Gastrocnemius medialis (tissue), 4 donors: ENCODE measurements around the gene VSIG2. TPM values are rescaled to one million over a fixed set of nuclear protein-coding genes. Genes with fewer than 3 reads are reported as not detected.

Source experiments
- ATAC-seq, 2 donors: fragments of 150-250 bp; one replicate each; pipeline ENCODE4 v1.9.1; 2016
- DNase-seq, 2 donors: peaks; one replicate each; pipeline ENCODE4 v3.0.0-alpha.2; 2019
- H3K27ac ChIP-seq, 4 donors: fragments of 200-600 bp; sonication (generic); 1 replicate in 1 of 4; 2 replicates in 3 of 4; pipeline ENCODE4 v1.5.1; 2016 to 2018; ENCODE audit warnings: mild to moderate bottlenecking in 2 of 4, moderate library complexity in 1 of 4
- H3K27me3 ChIP-seq, 3 donors: fragments of 200-600 bp; sonication (generic) in 2 of 3; 1 replicate in 1 of 3; 2 replicates in 2 of 3; pipeline versions ENCODE4 v1.5.1 to v1.6.0; 2016 to 2019; ENCODE audit warnings: mild to moderate bottlenecking in 1 of 3, moderate library complexity in 1 of 3
- H3K36me3 ChIP-seq, 2 donors: fragments of 200-600 bp; sonication (generic) in 1 of 2; one replicate each; pipeline ENCODE4 v1.5.1; 2017 to 2018
- H3K4me1 ChIP-seq, 2 donors: fragments of 200-600 bp; sonication (generic) in 1 of 2; one replicate each; pipeline ENCODE4 v1.5.1; 2016 to 2017; ENCODE audit warnings: mild to moderate bottlenecking in 2 of 2
- H3K4me3 ChIP-seq, 4 donors: fragments of 200-600 bp; sonication (generic) in 3 of 4; 1 replicate in 1 of 4; 2 replicates in 3 of 4; pipeline ENCODE4 v1.5.1; 2016 to 2019; ENCODE audit warnings: mild to moderate bottlenecking in 2 of 4
- H3K9me3 ChIP-seq, 3 donors: fragments of 200-600 bp; sonication (generic) in 2 of 3; 1 replicate in 1 of 3; 2 replicates in 2 of 3; pipeline ENCODE4 v1.5.1; 2016 to 2019
- POLR2A ChIP-seq, 2 donors: fragments of 450-650 bp; IDR thresholded peaks; one replicate each; pipeline ENCODE4 v1.6.1; 2017; ENCODE audit warnings: antibody characterized with exemption in 2 of 2, mild to moderate bottlenecking in 2 of 2, moderate library complexity in 2 of 2
- in situ Hi-C, 4 donors: fragments of 200-750 bp; cut with MboI; loops; one replicate each; pipeline versions ENCODE4 v1.15.0 to v1.8.0; 2017; ENCODE audit warnings: low sequenced_read_pairs in 4 of 4
- intact Hi-C: fragments of 100-400 bp; cut with DNase I; formaldehyde crosslinking; loops from one replicate; pipeline ENCODE4 v1.15.1; 2023; ENCODE audit warnings: low total_unique reads
- total RNA-seq, 4 donors: library from RNA; depleted of rRNA; stranded (reverse); fragments of >200 nt; gene quantifications; one replicate each; pipeline versions ENCODE4 v1.1.0 to v1.2.3, GENCODE V29; 2016
- TF ChIP-seq, protein P1 (sequence below), 5 experiments: fragments of 450-650 bp in 3 of 5; fragments of 200-600 bp in 2 of 5; sonication (generic) in 2 of 5; IDR thresholded peaks in 4 of 5; conservative IDR thresholded peaks in 1 of 5; 1 replicate in 4 of 5; 2 replicates in 1 of 5; pipeline ENCODE4 v1.5.1; 2016 to 2019; ENCODE audit warnings: antibody characterized with exemption in 5 of 5, mild to moderate bottlenecking in 3 of 5, moderate library complexity in 3 of 5

The VSIG2 gene
- total RNA-seq, 4 donors from 2014 or later = 0.29 to 0.46 TPM; not detected in 2

- H3K4me1 ChIP-seq = peaks cover 0 to 12% of the 10 kb centered on the region in 2 donors
- H3K4me3 ChIP-seq = no peak overlapping the region
- no peak for ATAC-seq
- TF ChIP-seq, protein P1, sequence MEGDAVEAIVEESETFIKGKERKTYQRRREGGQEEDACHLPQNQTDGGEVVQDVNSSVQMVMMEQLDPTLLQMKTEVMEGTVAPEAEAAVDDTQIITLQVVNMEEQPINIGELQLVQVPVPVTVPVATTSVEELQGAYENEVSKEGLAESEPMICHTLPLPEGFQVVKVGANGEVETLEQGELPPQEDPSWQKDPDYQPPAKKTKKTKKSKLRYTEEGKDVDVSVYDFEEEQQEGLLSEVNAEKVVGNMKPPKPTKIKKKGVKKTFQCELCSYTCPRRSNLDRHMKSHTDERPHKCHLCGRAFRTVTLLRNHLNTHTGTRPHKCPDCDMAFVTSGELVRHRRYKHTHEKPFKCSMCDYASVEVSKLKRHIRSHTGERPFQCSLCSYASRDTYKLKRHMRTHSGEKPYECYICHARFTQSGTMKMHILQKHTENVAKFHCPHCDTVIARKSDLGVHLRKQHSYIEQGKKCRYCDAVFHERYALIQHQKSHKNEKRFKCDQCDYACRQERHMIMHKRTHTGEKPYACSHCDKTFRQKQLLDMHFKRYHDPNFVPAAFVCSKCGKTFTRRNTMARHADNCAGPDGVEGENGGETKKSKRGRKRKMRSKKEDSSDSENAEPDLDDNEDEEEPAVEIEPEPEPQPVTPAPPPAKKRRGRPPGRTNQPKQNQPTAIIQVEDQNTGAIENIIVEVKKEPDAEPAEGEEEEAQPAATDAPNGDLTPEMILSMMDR (IDR thresholded peaks at IDR 0.05 in 4 of 5, conservative IDR thresholded peaks at IDR 0.05 in 1 of 5) = no peak
- TF ChIP-seq POLR2A (IDR thresholded peaks at IDR 0.05) = no peak
- no peak for DNase-seq
- peaks cover 37 to 70% (median 60%) of the 10 kb centered on the region in 3 donors for H3K27me3 ChIP-seq
- peaks cover 0 to 3% of the 10 kb centered on the region in 2 donors for H3K36me3 ChIP-seq
- H3K27ac ChIP-seq = peak overlapping the region in 3 of 4 donors; percentile 40 to 62 (median 61)
- in situ Hi-C loops (no loop called here), intact Hi-C loops (loop anchor here (5.0 kb wide), 1 partner anchor 76 kb away; the partner anchor contains the start of genes SIAE and SPA17)
- H3K9me3 ChIP-seq = no peaks in the 10 kb centered on the region
Observed at GRCh38 chr11:124748481-124749343, 3.3 kb downstream of the VSIG2 start.

GRCh38 chr11:124748100-124748418, 4.0 kb downstream of the VSIG2 start:
- intact Hi-C loops (loop anchor here (5.0 kb wide), 1 partner anchor 76 kb away; the partner anchor contains the start of genes SIAE and SPA17), in situ Hi-C loops (no loop called here)
- Histone ChIP-seq H3K9me3 (no peaks in the 10 kb centered on the region), H3K27me3 (peaks cover 37 to 73% (median 60%) of the 10 kb centered on the region in 3 donors), H3K27ac (peak overlapping the region in 3 of 4 donors; percentile 40 to 62 (median 61)), H3K4me3 (no peak overlapping the region), H3K36me3 (no peaks in the 10 kb centered on the region), H3K4me1 (peaks cover 0 to 12% of the 10 kb centered on the region in 2 donors)
- ATAC-seq = no peak
- no peak for DNase-seq
- TF ChIP-seq POLR2A (IDR thresholded peaks at IDR 0.05) = no peak
- TF ChIP-seq, protein P1 (IDR thresholded peaks at IDR 0.05 in 4 of 5, conservative IDR thresholded peaks at IDR 0.05 in 1 of 5) = no peak

GRCh38 chr11:124747406-124748099, 4.5 kb downstream of the VSIG2 start:
- TF ChIP-seq POLR2A (IDR thresholded peaks at IDR 0.05) = no peak
- TF ChIP-seq, protein P1 (IDR thresholded peaks at IDR 0.05 in 4 of 5, conservative IDR thresholded peaks at IDR 0.05 in 1 of 5) = no peak
- peak overlapping the region in 3 of 4 donors; percentile 47 to 62 (median 61) for H3K27ac ChIP-seq
- no peak for DNase-seq
- H3K4me3 ChIP-seq = peak overlapping the region in 2 of 4 donors; percentile 63 to 73
- peaks cover 0 to 12% of the 10 kb centered on the region in 2 donors for H3K4me1 ChIP-seq
- H3K9me3 ChIP-seq = no peaks in the 10 kb centered on the region
- intact Hi-C loops (loop anchor here (2.0 to 5.0 kb wide), 2 partner anchors 15 to 75 kb away; partner anchors contain the start of genes ESAM, SIAE and SPA17), in situ Hi-C loops (no loop called here)
- ATAC-seq = no peak
- H3K27me3 ChIP-seq = peaks cover 37 to 73% (median 63%) of the 10 kb centered on the region in 3 donors
- no peaks in the 10 kb centered on the region for H3K36me3 ChIP-seq

DNA sequence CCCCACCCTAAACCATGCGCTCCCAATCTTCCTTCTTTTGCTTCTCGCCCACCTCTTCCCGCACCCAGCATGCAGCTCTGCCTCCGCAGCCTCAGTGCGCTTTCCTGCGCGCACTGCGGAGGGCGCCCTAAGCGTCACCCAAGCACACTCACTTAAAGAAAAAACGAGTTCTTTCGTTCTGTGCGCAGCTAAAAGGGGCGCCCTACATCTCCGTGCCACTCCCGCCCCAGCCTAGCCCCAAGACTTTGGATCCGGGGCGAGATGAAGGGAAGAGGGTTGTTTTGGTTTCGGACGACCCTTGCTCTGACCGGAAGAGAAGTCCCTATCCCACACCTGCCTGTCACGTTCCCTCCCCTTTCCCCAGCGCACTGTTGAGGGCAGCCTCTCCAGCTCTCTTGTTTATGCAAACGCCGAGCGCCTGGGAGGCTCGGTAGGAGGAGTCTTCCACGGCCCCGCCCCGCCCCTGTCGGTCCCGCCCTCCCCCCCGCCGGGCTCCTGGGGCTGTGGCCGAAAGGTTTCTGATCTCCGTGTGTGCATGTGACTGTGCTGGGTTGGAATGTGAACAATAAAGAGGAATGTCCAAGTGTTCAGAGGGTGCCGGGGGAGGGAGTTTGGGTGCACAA, 5.3 kb downstream of the VSIG2 start:
- in situ Hi-C loops (no loop called here), intact Hi-C loops (loop anchor here (2.0 to 5.0 kb wide), 2 partner anchors 16 to 74 kb away; partner anchors contain the start of genes ESAM, SIAE and SPA17)
- Histone ChIP-seq H3K27ac (peak overlapping the region; percentile 25 to 70 (median 64)), H3K4me1 (peaks cover 0 to 12% of the 10 kb centered on the region in 2 donors), H3K36me3 (no peaks in the 10 kb centered on the region), H3K27me3 (peaks cover 34 to 72% (median 61%) of the 10 kb centered on the region in 3 donors), H3K4me3 (peak overlapping the region; percentile 53 to 73 (median 65)), H3K9me3 (no peaks in the 10 kb centered on the region)
- ATAC-seq = peak; percentile 78 to 83
- DNase-seq = peak in 1 of 2 donors; percentile 58
- TF ChIP-seq POLR2A (IDR thresholded peaks at IDR 0.05) = peak; percentile 26 to 61
- TF ChIP-seq, protein P1 (IDR thresholded peaks at IDR 0.05 in 4 of 5, conservative IDR thresholded peaks at IDR 0.05 in 1 of 5) = peak in 3 of 5 experiments; percentile 25 to 56 (median 30)
